Smooth muscle cell (in vitro differentiated cells): ENCODE results near the gene HSD17B4. TPM values are rescaled to one million over a fixed set of nuclear protein-coding genes. Genes with fewer than 3 reads are reported as not detected.

Experiments
- DNase-seq: peaks from one replicate; lab custom pipeline; 2025; ENCODE audit not compliant: unreplicated experiment; lab: John Stamatoyannopoulos, UW
- H2AFZ ChIP-seq: fragments of 200-600 bp; sonication (generic); 2 replicates; pipeline ENCODE4 v1.6.0; 2016; ENCODE audit warnings: antibody characterized with exemption, low read depth, mild to moderate bottlenecking
- H3F3A ChIP-seq: fragments of 200-600 bp; sonication (generic); 2 replicates; pipeline ENCODE4 v1.6.0; 2017; ENCODE audit warnings: antibody characterized with exemption, low read depth
- H3K27ac ChIP-seq: fragments of 200-600 bp; sonication (generic); 2 replicates; pipeline ENCODE4 v1.5.1; 2016; ENCODE audit warnings: low read depth, mild to moderate bottlenecking
- H3K27me3 ChIP-seq: fragments of 200-600 bp; sonication (generic); 2 replicates; pipeline ENCODE4 v1.6.1; 2016; ENCODE audit warnings: low read depth, mild to moderate bottlenecking
- H3K36me3 ChIP-seq: fragments of 200-600 bp; sonication (generic); 2 replicates; pipeline ENCODE4 v1.5.1; 2016; ENCODE audit warnings: low read depth
- H3K4me1 ChIP-seq: fragments of 200-600 bp; sonication (generic); 2 replicates; pipeline ENCODE4 v1.5.1; 2016; ENCODE audit warnings: low read depth
- H3K4me2 ChIP-seq: fragments of 200-600 bp; sonication (generic); 2 replicates; pipeline ENCODE4 v1.6.0; 2016; ENCODE audit warnings: mild to moderate bottlenecking
- H3K4me3 ChIP-seq: fragments of 200-600 bp; sonication (generic); 2 replicates; pipeline ENCODE4 v1.5.1; 2016; ENCODE audit warnings: mild to moderate bottlenecking
- H3K79me2 ChIP-seq: fragments of 200-600 bp; sonication (generic); 2 replicates; pipeline ENCODE4 v1.6.0; 2016; ENCODE audit warnings: low read depth, mild to moderate bottlenecking
- H3K9ac ChIP-seq: fragments of 200-600 bp; sonication (generic); 2 replicates; pipeline ENCODE4 v1.6.0; 2016; ENCODE audit warnings: low read depth
- H3K9me3 ChIP-seq: fragments of 200-600 bp; sonication (generic); replicated peaks from 2 replicates; pipeline ENCODE4 v1.5.1; 2016; ENCODE audit warnings: low read depth
- H4K20me1 ChIP-seq: fragments of 200-600 bp; sonication (generic); 2 replicates; pipeline ENCODE4 v1.6.0; 2016; ENCODE audit warnings: low read depth
- CTCF ChIP-seq: fragments of 200-600 bp; sonication (generic); IDR thresholded peaks from 2 replicates; pipeline ENCODE4 v1.5.1; 2017; ENCODE audit warnings: borderline replicate concordance, mild to moderate bottlenecking, antibody characterized with exemption; ENCODE audit not compliant: insufficient read depth, poor library complexity, severe bottlenecking
- WGBS: methylation state at CpG from one replicate; pipeline ENCODE4 v1.1.7; 2016; ENCODE audit warnings: low lambda C conversion rate; 5-methylcytosine and 5-hydroxymethylcytosine counted together
- polyA plus RNA-seq: library from polyadenylated mRNA; unstranded; fragments of >200 nt; fragmentation: Nextera tagmentation; extraction: Ambion mirVana; gene quantifications from 2 replicates; pipeline ENCODE4 v1.2.1, GENCODE V29; 2016
- total RNA-seq: library from RNA; depleted of rRNA; stranded (reverse); fragments of >200 nt; gene quantifications from 2 replicates; pipeline ENCODE4 v1.2.3, GENCODE V29; 2014

The HSD17B4 gene
- total and polyA plus RNA-seq, 2 experiments from 2014 or later: 64.5 to 116 TPM

DNA sequence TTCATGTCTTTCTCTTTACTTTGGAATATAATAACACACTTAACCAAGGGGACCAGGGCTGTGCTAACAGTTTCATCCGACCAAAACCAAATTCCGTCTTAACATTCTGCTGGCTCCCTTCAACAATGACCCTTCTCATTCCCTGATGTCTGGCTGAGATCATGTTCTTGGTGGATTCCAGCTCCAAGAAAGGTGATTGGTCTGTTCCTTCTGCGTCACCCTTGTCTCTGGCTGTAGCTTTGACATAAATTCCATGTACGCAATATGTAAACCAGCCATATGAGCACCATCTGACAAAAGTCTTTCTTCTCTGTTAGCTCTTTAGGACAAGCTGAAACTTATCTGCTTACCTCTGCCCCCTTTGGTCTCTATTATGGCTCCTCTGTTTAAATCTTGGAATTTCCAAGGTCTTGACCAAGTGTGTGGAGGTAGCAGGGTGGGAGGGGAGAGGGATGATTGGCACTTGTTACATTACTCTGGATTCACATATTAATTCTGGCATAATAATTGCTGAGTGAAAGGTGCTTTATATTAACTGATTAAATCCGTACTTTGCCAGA, 45.7 kb upstream of the HSD17B4 start:
- WGBS: 97% methylated on average over 5 of the region's 5 CpGs
- no peaks in the 10 kb centered on the region for H3K9me3 ChIP-seq
- H3K9ac ChIP-seq: no peak overlapping the region
- no peaks in the 10 kb centered on the region for H4K20me1 ChIP-seq
- H2AFZ ChIP-seq: no peak overlapping the region
- no peak overlapping the region for H3K4me3 ChIP-seq
- no peak overlapping the region for H3K27ac ChIP-seq
- H3K79me2 ChIP-seq: no peaks in the 10 kb centered on the region
- H3F3A ChIP-seq: no peaks in the 10 kb centered on the region
- H3K27me3 ChIP-seq: no peaks in the 10 kb centered on the region
- TF ChIP-seq CTCF: no peak
- H3K36me3 ChIP-seq: no peaks in the 10 kb centered on the region
- no peak for DNase-seq
- H3K4me2 ChIP-seq: no peak overlapping the region
- H3K4me1 ChIP-seq: peaks cover 7% of the 10 kb centered on the region

GRCh38 chr5:119409235-119409815, 43.0 kb upstream of the HSD17B4 start:
- Histone ChIP-seq H3K27ac (no peak overlapping the region), H3F3A (no peaks in the 10 kb centered on the region), H3K79me2 (no peaks in the 10 kb centered on the region), H3K4me3 (no peak overlapping the region), H3K9me3 (no peaks in the 10 kb centered on the region), H3K27me3 (no peaks in the 10 kb centered on the region), H3K4me1 (peaks cover 7% of the 10 kb centered on the region), H3K36me3 (no peaks in the 10 kb centered on the region), H4K20me1 (no peaks in the 10 kb centered on the region), H3K9ac (no peak overlapping the region), H3K4me2 (no peak overlapping the region), H2AFZ (no peak overlapping the region)
- DNase-seq: no peak
- WGBS: 76% methylated on average over 3 of the region's 3 CpGs
- no peak for TF ChIP-seq CTCF

- Histone ChIP-seq H3K9me3 (no peaks in the 10 kb centered on the region), H3K4me1 (peaks cover 7% of the 10 kb centered on the region), H3K4me3 (no peak overlapping the region), H3K27me3 (no peaks in the 10 kb centered on the region), H3K4me2 (peak overlapping the region; percentile 84), H3K27ac (peak overlapping the region; percentile 88), H3K36me3 (no peaks in the 10 kb centered on the region), H3F3A (no peaks in the 10 kb centered on the region), H3K9ac (no peak overlapping the region), H3K79me2 (no peaks in the 10 kb centered on the region), H4K20me1 (no peaks in the 10 kb centered on the region), H2AFZ (peak overlapping the region; percentile 94)
- TF ChIP-seq CTCF: no peak
- no peak for DNase-seq
- 93% methylated on average over 4 of the region's 4 CpGs for WGBS
Measured at GRCh38 chr5:119410448-119411159, 41.7 kb upstream of the HSD17B4 start.
